SK-N-SH treated with all-trans-retinoic acid at 6 μM for 48 hours (cell line): ENCODE data around the gene LRRFIP1.

Experiments used
- ATAC-seq: fragments of 200-7000 bp; cut with Tn5 transposase; 3 replicates; pipeline ENCODE4 v1.9.1; 2020; ENCODE audit warnings: mild to moderate bottlenecking, moderate library complexity
- ARNTL ChIP-seq: fragments of 450-650 bp; formaldehyde crosslinking; IDR thresholded peaks from 2 replicates; pipeline ENCODE4 v1.5.0; 2020; ENCODE audit warnings: low read depth, mild to moderate bottlenecking, moderate library complexity, borderline replicate concordance
- BACH2 ChIP-seq: fragments of 250-450 bp; sonication (Bioruptor Pico); IDR thresholded peaks from 2 replicates; pipeline ENCODE4 v1.9.0; 2021; ENCODE audit warnings: mild to moderate bottlenecking, borderline replicate concordance
- CSDC2 ChIP-seq: fragments of 250-450 bp; sonication (Bioruptor Pico); IDR thresholded peaks from 2 replicates; pipeline ENCODE4 v1.5.0; 2020; ENCODE audit warnings: mild to moderate bottlenecking, moderate library complexity
- ESRRG ChIP-seq: fragments of 250-450 bp; sonication (Bioruptor Pico); IDR thresholded peaks from 2 replicates; pipeline ENCODE4 v1.6.1; 2021; ENCODE audit warnings: mild to moderate bottlenecking
- GLIS3 ChIP-seq: fragments of 250-450 bp; sonication (Bioruptor Pico); IDR thresholded peaks from 2 replicates; pipeline ENCODE4 v1.5.0; 2020; ENCODE audit warnings: mild to moderate bottlenecking, moderate library complexity
- ISL1 ChIP-seq: fragments of 250-450 bp; sonication (Bioruptor Pico); IDR thresholded peaks from 2 replicates; pipeline ENCODE4 v2.1.2; 2022; ENCODE audit warnings: mild to moderate bottlenecking, moderate library complexity
- OSR1 ChIP-seq: fragments of 250-450 bp; sonication (Bioruptor Pico); IDR thresholded peaks from 2 replicates; pipeline ENCODE4 v1.8.0; 2022; ENCODE audit warnings: moderate library complexity, mild to moderate bottlenecking, inconsistent platforms
- PPARA ChIP-seq: fragments of 250-450 bp; sonication (Bioruptor Pico); IDR thresholded peaks from 2 replicates; pipeline ENCODE4 v1.5.0; 2020; ENCODE audit warnings: mild to moderate bottlenecking, borderline replicate concordance
- RARB ChIP-seq: fragments of 250-450 bp; sonication (Bioruptor Pico); IDR thresholded peaks from 2 replicates; pipeline ENCODE4 v1.8.0; 2021; ENCODE audit warnings: mild to moderate bottlenecking, moderate library complexity
- SNAI2 ChIP-seq: fragments of 250-450 bp; sonication (Bioruptor Pico); IDR thresholded peaks from 2 replicates; pipeline ENCODE4 v1.5.0; 2020; ENCODE audit warnings: mild to moderate bottlenecking, moderate library complexity
- TCF4 ChIP-seq: fragments of 250-450 bp; sonication (Bioruptor Pico); IDR thresholded peaks from 2 replicates; pipeline ENCODE4 v1.8.0; 2021; ENCODE audit warnings: mild to moderate bottlenecking, moderate library complexity, borderline replicate concordance
- TOX ChIP-seq: fragments of 250-450 bp; sonication (Bioruptor Pico); IDR thresholded peaks from 2 replicates; pipeline ENCODE4 v1.8.0; 2021; ENCODE audit warnings: mild to moderate bottlenecking, moderate library complexity, borderline replicate concordance
- ZFP3 ChIP-seq: fragments of 250-450 bp; sonication (Bioruptor Pico); IDR thresholded peaks from 2 replicates; pipeline ENCODE4 v1.5.0; 2020; ENCODE audit warnings: mild to moderate bottlenecking, moderate library complexity
- ZFP30 ChIP-seq: fragments of 450-650 bp; formaldehyde crosslinking; IDR thresholded peaks from 2 replicates; pipeline ENCODE4 v1.5.0; 2022; ENCODE audit warnings: mild to moderate bottlenecking, moderate library complexity
- ZNF565 ChIP-seq: fragments of 450-650 bp; formaldehyde crosslinking; conservative IDR thresholded peaks from 2 replicates; pipeline ENCODE4 v1.5.0; 2020; ENCODE audit warnings: low read depth, mild to moderate bottlenecking, moderate library complexity
- ZNF70 ChIP-seq: fragments of 450-650 bp; formaldehyde crosslinking; IDR thresholded peaks from 2 replicates; pipeline ENCODE4 v1.5.0; 2020; ENCODE audit warnings: mild to moderate bottlenecking, moderate library complexity
- ZNF8 ChIP-seq: fragments of 450-650 bp; formaldehyde crosslinking; IDR thresholded peaks from 2 replicates; pipeline ENCODE4 v1.5.0; 2020; ENCODE audit warnings: mild to moderate bottlenecking, moderate library complexity
- TF ChIP-seq, protein P1 (sequence below): fragments of 250-450 bp; sonication (Bioruptor Pico); IDR thresholded peaks from 2 replicates; pipeline ENCODE4 v1.5.1; 2021; ENCODE audit warnings: mild to moderate bottlenecking, moderate library complexity
- TF ChIP-seq, protein P2 (sequence below): fragments of 250-450 bp; sonication (Bioruptor Pico); IDR thresholded peaks from 2 replicates; pipeline ENCODE4 v1.5.1; 2020; ENCODE audit warnings: low read depth, mild to moderate bottlenecking, moderate library complexity
- TF ChIP-seq, protein P3 (sequence below): fragments of 250-450 bp; sonication (Bioruptor Pico); IDR thresholded peaks from 2 replicates; pipeline ENCODE4 v1.8.0; 2020; ENCODE audit warnings: mild to moderate bottlenecking, moderate library complexity, borderline replicate concordance
- TF ChIP-seq, protein P4 (sequence below): fragments of 250-450 bp; sonication (Bioruptor Pico); IDR thresholded peaks from 2 replicates; pipeline ENCODE4 v1.5.0; 2020; ENCODE audit warnings: mild to moderate bottlenecking, moderate library complexity

Gene LRRFIP1

DNA sequence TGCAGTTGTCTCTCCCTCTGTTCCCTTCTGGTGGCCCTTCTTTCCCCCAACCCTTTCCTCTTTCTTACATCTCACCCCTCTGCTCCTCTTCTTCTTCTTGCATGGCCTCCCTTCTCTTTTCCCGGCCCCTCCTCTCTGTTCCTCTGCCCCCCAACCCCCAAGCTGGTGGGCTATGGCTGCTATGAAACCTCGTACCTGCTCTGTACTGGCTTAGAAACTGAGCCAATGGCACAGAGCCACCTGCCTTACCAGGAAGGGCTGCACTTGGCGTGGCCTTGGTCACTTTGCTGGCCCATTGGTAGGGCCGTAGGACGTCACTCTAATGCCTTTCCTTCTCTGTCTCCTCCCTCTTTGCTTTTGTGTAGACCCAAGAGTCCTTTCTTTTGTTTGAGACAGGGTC lies 78.9 kb downstream of the LRRFIP1 start:
- TF ChIP-seq CSDC2, result no peak
- no peak for TF ChIP-seq ZNF8 (CRISPR knock-in tag)
- TF ChIP-seq, protein P1, sequence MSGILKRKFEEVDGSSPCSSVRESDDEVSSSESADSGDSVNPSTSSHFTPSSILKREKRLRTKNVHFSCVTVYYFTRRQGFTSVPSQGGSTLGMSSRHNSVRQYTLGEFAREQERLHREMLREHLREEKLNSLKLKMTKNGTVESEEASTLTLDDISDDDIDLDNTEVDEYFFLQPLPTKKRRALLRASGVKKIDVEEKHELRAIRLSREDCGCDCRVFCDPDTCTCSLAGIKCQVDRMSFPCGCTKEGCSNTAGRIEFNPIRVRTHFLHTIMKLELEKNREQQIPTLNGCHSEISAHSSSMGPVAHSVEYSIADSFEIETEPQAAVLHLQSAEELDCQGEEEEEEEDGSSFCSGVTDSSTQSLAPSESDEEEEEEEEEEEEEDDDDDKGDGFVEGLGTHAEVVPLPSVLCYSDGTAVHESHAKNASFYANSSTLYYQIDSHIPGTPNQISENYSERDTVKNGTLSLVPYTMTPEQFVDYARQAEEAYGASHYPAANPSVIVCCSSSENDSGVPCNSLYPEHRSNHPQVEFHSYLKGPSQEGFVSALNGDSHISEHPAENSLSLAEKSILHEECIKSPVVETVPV (CRISPR knock-in tag), result no peak
- no peak for TF ChIP-seq RARB (CRISPR knock-in tag)
- TF ChIP-seq, protein P2, sequence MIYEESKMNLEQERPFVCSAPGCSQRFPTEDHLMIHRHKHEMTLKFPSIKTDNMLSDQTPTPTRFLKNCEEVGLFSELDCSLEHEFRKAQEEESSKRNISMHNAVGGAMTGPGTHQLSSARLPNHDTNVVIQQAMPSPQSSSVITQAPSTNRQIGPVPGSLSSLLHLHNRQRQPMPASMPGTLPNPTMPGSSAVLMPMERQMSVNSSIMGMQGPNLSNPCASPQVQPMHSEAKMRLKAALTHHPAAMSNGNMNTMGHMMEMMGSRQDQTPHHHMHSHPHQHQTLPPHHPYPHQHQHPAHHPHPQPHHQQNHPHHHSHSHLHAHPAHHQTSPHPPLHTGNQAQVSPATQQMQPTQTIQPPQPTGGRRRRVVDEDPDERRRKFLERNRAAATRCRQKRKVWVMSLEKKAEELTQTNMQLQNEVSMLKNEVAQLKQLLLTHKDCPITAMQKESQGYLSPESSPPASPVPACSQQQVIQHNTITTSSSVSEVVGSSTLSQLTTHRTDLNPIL, result no peak
- no peak for TF ChIP-seq ESRRG (CRISPR knock-in tag)
- no peak for TF ChIP-seq SNAI2 (CRISPR knock-in tag)
- no peak for TF ChIP-seq TOX (CRISPR knock-in tag)
- TF ChIP-seq, protein P3, sequence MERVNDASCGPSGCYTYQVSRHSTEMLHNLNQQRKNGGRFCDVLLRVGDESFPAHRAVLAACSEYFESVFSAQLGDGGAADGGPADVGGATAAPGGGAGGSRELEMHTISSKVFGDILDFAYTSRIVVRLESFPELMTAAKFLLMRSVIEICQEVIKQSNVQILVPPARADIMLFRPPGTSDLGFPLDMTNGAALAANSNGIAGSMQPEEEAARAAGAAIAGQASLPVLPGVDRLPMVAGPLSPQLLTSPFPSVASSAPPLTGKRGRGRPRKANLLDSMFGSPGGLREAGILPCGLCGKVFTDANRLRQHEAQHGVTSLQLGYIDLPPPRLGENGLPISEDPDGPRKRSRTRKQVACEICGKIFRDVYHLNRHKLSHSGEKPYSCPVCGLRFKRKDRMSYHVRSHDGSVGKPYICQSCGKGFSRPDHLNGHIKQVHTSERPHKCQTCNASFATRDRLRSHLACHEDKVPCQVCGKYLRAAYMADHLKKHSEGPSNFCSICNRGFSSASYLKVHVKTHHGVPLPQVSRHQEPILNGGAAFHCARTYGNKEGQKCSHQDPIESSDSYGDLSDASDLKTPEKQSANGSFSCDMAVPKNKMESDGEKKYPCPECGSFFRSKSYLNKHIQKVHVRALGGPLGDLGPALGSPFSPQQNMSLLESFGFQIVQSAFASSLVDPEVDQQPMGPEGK (CRISPR knock-in tag), result no peak
- no peak for TF ChIP-seq TCF4 (CRISPR knock-in tag)
- no peak for TF ChIP-seq ZNF565 (CRISPR knock-in tag)
- no peak for TF ChIP-seq PPARA (CRISPR knock-in tag)
- no peak for TF ChIP-seq GLIS3 (CRISPR knock-in tag)
- no peak for TF ChIP-seq ZFP3
- TF ChIP-seq, protein P4, sequence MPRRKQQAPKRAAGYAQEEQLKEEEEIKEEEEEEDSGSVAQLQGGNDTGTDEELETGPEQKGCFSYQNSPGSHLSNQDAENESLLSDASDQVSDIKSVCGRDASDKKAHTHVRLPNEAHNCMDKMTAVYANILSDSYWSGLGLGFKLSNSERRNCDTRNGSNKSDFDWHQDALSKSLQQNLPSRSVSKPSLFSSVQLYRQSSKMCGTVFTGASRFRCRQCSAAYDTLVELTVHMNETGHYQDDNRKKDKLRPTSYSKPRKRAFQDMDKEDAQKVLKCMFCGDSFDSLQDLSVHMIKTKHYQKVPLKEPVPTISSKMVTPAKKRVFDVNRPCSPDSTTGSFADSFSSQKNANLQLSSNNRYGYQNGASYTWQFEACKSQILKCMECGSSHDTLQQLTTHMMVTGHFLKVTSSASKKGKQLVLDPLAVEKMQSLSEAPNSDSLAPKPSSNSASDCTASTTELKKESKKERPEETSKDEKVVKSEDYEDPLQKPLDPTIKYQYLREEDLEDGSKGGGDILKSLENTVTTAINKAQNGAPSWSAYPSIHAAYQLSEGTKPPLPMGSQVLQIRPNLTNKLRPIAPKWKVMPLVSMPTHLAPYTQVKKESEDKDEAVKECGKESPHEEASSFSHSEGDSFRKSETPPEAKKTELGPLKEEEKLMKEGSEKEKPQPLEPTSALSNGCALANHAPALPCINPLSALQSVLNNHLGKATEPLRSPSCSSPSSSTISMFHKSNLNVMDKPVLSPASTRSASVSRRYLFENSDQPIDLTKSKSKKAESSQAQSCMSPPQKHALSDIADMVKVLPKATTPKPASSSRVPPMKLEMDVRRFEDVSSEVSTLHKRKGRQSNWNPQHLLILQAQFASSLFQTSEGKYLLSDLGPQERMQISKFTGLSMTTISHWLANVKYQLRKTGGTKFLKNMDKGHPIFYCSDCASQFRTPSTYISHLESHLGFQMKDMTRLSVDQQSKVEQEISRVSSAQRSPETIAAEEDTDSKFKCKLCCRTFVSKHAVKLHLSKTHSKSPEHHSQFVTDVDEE (CRISPR knock-in tag), result no peak
- TF ChIP-seq ZFP30 (CRISPR knock-in tag), result no peak
- TF ChIP-seq OSR1, result no peak
- no peak for ATAC-seq

DNA sequence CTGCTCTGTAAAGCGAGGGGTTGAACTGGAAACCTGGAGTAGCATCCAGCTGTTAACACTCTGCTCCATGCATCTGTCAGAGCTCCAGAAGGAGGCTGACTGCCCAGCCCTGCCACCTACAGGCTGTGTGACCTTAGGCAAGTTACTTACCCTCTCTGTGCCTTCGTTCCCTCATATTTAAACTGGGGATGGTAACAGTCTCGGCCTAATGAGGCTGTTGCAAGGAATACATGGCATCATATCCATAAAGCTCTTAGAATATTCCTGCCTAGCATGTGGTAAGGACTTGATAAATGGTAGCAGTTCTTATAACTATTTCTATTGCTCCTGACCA lies 80.6 kb downstream of the LRRFIP1 start:
- no peak for ATAC-seq
- no peak for TF ChIP-seq ARNTL (CRISPR knock-in tag)
- no peak for TF ChIP-seq SNAI2 (CRISPR knock-in tag)
- no peak for TF ChIP-seq ISL1 (CRISPR knock-in tag)
- TF ChIP-seq TOX (CRISPR knock-in tag), result no peak
- no peak for TF ChIP-seq GLIS3 (CRISPR knock-in tag)
- no peak for TF ChIP-seq ESRRG (CRISPR knock-in tag)
- TF ChIP-seq ZNF565 (CRISPR knock-in tag), result no peak
- TF ChIP-seq, protein P3 (CRISPR knock-in tag), result no peak
- no peak for TF ChIP-seq RARB (CRISPR knock-in tag)
- TF ChIP-seq, protein P4 (CRISPR knock-in tag), result no peak
- no peak for TF ChIP-seq PPARA (CRISPR knock-in tag)
- TF ChIP-seq BACH2 (CRISPR knock-in tag), result no peak
- no peak for TF ChIP-seq CSDC2
- no peak for TF ChIP-seq ZNF70
- no peak for TF ChIP-seq OSR1
- no peak for TF ChIP-seq ZFP30 (CRISPR knock-in tag)
